Measurements from ENCODE around the gene PIP5K1C.
"Not testable (repeated sequence)": the region's sequence is repeated elsewhere in the genome, so short reads cannot be mapped to it uniquely, and the experiment has no call there.

The PIP5K1C gene

DNA sequence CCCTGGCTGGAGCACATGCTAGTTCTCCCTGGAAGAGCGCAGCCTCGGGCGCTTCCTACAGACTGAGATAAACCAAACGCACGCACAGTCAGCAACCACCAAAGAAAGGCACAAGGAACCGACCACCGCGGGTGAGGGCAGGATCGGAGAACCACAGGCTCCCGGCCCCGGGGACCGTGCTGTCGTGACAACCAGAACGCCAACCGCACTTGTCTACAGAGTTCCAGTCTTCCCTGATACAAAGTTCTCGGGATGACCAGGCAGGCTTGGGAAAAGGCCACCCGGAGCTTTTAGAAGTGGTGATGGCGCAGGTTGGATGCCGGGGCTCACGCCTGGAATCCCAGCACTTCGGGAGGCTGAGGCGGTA is 40.5 kb downstream of the PIP5K1C start:
- no peak for DNase-seq

DNA sequence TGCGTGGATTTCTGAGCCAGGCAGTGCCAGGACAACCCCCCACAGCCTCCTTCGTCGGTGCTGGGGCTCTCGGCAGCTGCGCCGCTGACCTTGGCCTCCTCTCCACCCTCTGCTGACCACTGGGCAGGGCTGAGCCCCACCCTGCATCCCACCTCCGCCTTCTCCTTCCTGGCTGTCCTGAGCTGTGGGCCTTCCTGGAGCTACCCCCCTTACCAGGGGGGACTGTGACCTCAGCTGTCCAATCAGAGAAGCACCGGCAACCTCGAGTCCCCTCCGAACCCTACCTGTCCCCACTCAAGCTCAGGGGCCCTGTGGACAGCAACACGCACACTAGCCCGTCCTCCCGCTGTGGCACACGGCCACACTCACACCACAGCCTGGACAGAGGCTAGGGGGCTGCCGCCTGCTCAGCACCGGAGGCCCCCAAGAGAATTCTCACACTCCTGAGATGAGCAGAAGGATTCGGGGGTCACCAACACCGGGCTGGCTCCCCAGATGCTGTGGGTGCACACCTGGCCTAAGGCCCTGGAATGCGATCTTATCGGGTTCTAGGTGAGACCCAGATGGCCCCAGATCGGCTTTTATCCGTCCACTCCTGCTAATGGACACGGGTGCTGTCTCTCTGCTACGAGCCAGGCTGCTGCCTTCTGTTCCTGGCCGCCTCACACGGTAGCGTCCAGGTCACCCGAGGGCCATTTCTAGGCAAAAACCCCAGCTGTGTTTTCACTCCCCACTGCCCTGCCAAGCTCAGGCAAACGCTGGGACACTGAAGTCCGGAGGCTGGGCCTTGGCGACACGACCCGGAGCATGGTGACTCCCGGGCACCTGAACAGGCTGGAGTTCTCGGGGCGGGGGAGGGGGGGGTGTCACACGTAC is 41.2 kb downstream of the PIP5K1C start:
- DNase-seq, result no peak

DNA sequence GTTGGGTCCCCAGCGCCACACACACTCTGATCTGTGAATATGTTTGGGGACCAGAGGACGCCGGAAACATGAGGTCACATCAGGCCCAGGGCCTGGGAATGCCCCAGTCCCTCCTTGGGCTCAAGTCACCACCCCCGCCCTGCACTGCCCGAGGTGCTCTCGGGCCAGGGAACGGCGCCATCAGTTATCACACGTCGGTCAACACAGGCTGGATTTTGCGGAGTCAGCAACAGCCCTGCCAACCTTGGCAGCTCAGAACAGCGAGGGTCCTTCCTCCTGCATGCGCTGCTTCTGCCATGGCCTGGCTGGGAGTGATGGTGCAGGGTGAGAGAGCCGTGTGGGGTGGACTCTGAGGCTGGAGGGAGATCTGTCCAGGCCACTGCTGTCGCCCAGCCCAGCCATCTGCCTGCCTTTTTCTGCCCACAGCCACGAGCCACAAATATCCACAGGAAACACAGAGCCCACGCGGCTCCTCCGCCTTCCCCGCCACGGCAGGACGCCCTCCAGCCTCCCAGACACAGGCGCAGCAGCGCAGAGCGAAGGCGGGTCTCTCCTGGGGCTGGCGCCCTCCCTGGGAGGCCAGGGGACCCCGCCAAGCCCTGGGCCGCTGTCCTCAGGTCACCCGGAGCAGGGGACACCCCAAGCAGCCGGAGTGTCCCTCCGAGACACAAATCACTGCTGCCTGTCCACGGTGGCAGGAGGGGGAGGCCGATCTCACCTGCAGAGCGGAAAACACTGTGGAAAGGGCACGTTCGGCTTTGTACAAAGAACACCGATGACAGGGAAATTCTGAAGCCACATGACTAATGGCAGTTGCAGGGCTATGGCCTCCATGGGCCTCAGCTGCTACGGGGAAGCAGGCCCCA is 42.0 kb downstream of the PIP5K1C start:
- no peak for DNase-seq

DNA sequence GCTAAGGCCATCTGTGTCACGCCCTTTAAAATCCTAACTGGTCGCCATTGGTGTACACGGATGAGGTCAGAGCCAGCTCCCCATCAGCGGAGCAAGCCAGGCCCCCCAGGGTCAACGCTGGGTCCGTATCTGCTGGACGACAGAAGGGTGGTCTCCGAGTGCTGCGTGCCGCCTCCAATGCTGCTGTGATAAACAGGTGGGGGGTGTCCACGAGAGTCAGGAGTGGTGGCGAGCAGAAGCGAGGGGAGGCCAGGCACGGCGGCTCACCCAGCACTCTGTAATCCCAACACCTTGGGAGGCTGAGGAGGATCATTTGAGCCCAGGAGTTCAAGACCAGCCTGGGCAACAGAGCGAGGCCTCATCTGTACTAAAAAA is 42.9 kb downstream of the PIP5K1C start:
- DNase-seq, result no peak

DNA sequence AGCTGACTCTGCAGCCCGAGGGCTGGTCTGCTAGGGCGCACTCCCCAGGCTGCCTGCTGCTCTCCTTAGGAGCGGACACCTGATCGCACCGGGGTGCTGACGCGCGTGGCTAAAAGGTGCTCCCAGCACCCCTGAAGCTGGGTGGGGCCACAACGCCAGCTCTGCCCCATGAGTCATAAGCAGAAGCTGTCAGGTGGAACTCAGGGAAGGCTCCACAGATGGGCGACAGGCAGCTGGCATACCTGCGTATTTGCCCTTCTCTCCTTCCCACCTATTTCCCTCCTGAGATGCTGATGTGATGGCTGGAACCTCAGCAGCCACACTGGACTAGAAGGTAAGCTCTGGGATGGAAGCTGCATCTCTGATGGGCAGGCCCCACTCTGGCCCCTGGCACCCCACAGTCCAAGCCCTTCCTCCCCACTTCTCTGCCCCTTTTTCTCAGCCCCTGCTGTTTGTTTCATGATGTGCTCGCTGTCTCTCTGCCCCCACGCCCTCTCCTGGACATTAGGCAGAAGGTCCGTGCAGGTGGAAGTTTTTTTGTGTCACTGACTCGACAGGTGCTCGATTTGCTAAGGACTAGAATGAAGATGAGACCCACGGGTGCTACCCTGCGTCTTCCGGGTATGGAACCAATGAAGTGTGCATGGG is 43.4 kb downstream of the PIP5K1C start:
- DNase-seq, result no peak

DNA sequence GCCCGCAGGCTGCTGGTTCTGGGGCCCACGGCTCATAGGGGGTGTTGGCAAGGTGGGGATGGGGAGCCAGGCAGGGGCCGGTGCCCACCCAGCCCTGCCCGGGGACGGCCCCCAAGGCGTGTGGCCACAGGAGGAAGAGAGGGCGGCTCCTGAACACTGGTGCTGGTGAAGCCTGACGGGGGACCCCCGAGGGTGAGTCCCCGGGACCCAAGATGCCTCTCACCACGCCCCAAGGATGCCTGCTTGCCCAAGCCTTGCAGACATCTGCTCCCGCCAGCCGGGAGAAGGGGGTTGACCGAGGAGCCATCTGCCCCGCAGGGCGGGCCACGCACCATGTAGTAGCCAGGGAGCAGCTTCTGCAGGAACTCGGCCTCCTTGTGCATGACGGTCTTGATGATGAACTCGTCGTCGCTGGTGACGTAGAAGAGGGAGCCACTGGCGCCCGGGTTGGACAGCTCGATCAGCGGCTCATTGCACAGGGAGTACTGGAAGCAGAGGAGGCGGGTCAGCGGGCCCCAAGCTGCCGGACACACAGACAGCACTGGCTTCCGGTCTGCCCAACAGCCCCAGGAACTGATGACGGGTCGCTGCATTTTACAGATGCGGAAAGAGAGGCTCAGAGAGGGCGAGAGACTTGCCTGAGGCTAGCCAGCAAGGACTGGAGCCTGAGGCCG is 44.1 kb downstream of the PIP5K1C start:
- no peak for DNase-seq

DNA sequence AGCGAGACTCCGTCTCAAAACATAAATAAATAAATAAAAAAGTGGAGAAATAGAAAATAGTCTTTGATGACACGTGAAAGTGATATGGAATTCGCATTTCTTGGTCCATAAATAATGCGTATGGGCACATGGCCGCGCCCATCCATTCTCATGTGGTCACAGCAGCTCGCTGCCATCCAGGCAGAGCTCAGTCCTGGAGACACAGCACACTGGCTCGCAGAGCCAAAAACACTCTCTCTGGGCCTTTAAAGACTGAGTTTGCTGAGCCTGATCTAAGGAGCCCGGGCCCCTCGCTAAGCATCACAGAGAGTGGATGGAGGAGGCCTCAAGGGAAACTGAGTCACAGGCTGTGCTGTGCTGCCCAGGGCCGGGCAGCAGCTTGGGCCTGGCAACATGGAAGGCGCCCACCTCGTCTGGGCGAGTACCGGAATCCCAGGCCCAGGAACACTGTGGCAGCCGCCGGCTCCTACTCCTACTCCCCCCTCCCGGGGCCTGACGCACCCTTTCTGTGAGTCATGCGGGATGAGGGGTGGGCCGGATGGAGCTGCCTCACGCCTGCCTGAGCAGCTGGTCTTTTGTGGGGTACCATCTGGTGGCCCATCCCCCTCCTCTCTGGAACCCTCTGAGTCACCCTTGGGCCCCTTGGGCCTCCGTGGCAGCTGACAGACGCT is 44.7 kb downstream of the PIP5K1C start:
- no peak for DNase-seq

DNA sequence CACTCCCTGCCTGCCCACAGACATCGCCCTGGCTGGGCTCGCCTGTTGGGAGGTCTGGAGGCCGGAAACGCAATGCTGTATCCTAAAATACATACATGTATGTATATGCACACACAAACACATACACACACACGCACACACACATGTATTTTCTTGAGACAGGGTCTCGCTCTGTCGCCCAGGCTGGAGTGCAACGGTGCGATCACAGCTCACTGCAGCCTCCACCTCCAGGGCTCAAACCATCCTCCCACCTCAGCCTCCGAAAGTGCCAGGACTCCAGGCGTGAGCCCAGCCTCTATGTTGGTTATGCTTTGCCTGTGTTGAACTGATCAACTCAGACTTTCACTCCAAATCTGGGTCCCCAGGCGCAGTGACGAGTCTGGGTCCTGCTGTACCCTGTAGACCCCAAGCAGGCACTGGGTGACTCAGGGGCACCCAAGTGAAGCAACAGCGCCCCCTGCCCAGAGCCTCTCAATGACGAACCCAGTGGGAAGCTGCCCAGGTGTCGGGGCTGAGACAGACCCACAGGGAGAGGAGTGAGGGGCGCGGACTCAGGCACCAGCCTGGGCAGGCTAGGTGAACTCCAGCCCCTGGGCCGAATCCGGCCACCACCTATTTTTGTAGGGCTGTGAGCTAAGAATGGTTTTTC is 46.3 kb downstream of the PIP5K1C start:
- DNase-seq, result peak; percentile 15 to 17

DNA sequence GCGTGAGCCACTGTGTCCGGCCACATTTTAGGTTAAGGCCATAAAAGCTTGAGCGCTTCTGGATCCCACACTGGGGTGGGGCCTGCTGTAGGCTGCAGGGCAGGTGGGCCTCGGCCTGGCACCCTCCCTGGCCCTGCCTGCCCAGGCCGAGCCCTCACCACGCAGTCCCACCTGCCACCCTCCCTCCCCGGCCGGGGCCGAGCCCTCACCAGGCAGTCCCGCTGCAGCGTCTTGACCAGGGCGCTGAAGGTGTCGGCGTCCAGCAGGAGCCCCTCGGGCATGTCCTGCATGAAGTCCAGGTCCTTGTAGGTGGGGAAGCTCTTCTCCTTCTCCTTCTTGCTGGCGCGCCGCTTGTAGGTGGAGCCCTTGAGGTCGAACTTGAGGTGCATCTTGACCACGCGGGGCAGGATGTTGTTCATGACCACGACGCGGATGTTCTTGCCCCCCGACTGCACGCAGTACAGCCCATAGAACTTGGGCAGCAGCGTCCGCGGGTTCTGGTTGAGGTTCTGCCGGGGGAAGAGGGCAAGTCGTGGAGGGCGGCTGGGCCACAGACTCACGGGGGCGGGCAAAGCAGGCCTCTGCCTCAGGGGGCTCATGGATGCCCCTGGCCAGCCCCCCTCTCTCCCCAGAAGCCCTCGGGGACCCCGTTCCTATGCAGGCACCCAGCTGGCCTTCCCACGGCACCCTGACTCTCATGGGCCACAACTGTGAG is 47.0 kb downstream of the PIP5K1C start:
- DNase-seq, result no peak

DNA sequence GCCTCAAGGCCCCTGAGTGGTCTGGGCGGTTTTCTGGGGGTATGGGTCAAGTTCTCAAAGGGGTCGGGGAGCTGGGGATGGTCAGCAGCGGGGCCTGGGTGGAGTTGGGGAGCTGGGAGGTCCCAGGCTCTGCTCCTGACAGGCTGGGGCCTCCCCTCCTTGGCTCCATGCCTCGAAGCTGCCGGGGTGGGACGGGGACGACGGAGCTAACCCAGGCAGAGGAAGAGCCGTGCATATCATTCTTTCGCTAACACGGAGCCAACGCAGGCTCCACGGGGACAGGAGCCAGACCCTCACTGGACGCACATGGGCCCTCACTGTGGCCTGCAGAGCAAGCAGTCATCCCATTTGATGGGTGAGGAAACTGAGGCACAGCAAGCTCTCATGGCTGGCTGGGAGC is 47.8 kb downstream of the PIP5K1C start:
- no peak for DNase-seq

DNA sequence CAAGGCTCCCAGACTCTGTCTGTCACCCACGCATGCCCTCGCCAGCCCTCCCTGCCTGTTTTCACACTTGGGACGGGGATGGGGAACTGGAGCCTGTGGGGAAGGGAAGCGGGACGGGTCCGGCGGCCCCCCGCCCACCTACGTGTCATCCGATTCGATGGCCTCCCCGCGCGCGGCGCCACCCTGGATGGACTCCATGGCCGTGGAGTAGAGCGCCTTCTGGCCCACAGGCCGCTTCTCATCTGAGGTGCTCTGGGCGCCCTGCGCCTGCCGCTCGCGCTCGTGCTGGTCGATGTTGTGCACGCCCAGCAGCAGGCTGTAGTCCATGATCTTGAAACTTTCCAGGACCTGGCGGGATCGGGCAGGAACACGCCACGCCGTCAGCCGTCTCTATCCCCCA is 48.6 kb downstream of the PIP5K1C start:
- DNase-seq, result no peak

DNA sequence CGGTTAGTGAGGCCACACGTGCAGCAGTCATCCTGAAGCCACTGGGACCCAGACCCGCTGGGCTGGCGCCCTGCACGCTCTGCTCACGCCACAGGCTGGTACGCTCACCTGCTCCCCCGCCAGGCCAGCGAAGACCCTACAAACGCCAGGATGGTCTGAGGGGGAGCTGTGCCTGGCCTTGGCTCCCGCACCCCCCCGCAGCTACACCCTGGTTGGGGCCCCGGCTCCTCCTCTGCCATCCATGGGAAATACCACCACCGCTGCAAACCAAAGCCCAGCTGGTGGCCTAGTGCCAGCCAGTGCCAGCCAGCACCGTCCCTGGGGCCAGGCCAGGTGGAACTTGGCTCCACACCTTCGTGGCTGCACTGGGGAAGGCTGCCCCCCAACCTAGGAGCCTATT is 50.4 kb downstream of the PIP5K1C start:
- no peak for DNase-seq

DNA sequence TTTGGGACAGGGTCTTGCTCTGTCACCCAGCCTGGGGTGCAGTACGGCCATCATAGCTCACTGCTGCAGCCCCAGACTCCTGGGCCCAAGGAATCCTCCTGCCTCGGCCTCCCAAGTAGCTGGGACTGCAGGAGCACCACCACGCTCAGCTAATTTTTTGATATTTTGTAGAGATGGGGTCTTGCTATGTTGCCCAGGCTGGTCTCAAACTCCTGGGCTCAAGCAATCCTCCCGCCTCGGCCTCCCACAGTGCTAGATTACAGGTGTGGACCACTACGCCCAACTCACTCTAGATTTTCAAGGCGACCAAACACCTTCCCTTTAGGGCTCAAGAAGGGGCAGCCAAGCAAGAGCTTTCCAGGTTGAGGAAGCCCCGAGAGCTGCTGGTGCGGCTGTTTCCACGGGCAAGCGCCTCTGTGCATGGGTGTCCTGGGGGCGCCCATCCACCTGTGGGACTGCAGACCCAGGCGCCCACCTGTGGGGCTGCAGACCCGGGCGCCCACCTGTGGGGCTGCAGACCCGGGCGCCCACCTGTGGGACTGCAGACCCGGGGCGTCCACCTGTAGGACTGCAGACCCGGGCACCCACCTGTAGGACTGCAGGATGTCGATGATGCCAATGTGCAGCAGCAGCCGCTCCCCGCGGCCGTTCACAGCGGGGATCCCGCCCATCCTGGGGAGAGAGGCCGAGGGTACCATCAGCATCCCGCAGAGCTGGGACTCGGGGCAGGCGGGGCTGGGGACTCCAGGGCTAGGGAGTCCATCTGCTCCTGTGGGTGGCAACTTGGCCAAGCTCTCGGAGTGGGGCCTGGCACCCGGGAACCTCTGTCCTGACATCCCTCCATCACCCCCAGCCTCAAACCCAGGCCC is 52.0 kb downstream of the PIP5K1C start:
- DNase-seq, result no peak

DNA sequence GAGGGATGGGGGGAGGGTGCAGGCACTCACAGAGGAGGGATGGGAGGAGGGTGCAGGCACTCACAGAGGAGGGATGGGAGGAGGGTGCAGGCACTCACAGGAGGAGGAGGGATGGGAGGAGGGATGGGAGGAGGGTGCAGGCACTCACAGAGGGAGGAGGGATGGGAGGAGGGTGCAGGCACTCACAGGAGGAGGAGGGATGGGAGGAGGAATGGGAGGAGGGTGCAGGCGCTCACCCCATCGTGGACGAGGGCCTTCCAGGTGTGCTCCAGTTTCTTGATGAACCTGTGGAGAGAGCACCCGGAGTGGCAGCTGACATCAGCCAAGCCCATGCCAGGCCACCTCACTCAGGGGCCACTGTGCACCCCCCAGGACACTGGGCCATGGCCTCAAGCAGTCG is 53.2 kb downstream of the PIP5K1C start:
- DNase-seq, result not testable (repeated sequence)

DNA sequence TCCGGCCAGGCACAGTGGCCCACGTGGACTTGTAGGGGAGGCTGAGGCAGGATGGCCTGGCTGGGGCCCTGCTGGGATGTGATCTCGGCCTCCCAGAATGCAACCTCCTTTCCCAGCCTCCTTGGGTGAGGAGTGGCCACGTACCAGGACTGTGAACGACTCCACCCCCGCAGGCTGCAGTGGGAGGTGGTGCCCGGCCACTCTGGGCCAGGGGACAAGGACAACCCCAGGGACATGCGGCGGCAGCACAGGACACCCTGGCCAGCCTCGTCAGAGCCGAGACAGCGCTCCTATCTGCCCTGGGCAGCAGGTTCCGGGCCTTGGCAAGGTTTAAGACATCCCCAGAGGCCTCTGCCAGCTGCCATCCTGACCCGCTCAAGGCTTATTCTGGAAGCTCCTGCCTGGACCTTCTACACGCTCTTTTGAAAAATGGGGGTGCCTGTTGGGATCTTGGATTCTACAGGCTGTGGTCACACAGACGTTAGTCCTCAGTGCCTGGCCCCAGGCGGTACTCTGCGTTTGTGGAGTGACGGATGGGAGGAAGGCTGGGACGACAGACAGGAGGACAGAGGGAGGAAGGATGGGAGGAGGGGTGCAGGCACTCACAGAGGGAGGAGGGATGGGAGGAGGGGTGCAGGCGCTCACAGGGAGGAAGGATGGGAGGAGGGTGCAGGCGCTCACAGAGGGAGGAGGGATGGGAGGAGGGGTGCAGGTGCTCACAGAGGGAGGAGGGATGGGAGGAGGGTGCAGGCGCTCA is 53.8 kb downstream of the PIP5K1C start:
- no peak for DNase-seq

DNA sequence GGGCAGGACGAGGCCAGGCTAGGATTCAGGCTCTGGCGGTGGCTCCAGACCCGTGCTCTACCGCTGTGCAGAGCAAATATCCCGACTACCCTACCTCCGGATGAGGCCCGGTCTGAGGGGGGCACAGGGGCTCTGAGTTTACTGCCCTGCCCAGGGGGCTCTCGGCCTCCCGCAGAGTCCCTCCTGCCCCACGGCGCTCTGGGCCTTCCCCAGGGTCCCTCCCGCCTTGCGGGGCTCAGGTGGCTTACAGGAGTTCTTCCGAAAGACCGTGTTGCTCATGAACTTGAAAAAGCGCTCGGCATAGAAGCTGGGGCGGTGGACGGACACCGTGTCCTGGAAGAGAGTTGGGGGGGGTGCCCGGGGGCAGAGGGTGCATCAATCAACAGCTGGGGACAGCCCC is 54.5 kb downstream of the PIP5K1C start:
- DNase-seq, result no peak

DNA sequence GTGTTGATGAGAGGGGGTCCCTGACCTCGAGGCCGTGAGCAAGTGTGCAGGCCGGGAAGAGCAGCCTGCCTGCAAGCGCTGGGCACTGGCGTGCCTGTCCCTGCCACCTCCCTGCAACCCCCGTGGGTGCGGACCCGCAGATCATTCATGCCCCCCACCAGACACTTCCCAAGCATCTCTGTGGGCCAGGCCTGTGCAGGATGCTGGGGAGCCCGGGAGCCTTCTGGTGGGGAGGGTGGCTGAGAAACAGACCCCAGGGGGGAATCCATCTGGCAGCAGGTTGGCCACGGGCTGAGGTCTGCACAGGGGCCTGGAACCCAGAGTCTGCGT is 55.2 kb downstream of the PIP5K1C start:
- DNase-seq, result no peak

DNA sequence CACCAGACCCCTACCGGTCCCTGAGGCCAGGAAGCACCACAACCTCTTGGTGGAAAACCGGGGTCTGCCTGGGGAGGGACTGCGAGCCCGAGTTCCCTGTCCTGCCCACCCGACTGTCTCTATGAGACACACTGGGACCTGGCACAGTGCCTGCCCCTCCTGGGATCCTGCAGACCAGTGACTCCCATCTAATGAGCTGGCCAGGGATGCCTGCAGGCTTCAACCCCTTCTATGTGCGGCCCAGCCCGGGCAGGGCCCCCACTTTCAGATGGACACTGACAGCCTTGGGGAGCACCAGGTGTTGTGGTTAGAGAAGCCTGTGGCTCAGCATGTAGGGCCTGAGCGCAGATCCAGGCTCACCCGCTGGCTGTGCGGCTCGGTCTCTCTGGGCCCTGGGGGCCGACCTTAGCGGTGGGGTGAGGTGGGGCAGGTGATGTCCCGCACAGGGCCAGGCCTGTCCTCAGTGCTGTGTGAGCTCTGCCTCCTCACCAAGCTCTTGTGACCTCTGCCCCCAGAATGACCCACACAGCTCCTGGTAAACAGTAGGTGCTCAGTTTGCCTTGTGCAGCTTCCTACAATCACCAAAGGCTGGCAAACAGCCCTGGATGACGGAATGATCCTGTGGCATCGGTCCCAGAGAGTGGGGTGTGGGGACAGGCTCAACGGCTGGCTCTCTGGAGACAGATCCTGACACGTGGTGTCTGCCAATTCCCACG is 55.8 kb downstream of the PIP5K1C start:
- DNase-seq, result no peak

Data from activated CD4-positive, alpha-beta T cell treated with anti-CD3 and anti-CD28 coated beads, Interleukin-2, amount 50 U/mL, for 48 hours (primary cell).